K562 (cell line): ENCODE results near the gene SHISAL1.

ENCODE experiments used
- CBX8 ChIP-seq: fragments of 200-600 bp; sonication (generic); IDR thresholded peaks from 2 replicates; pipeline ENCODE4 v1.6.1; 2012; ENCODE audit warnings: borderline replicate concordance, mixed run types, low read depth, mild to moderate bottlenecking, moderate library complexity, mixed read lengths, low read length, control low read depth, inconsistent platforms; ENCODE audit not compliant: poor library complexity, severe bottlenecking; ENCODE audit errors: extremely low read depth
- GTF2F1 ChIP-seq: IDR thresholded peaks from 2 replicates; pipeline ENCODE4 v1.6.1; 2011; ENCODE audit warnings: low read depth, low read length, improper control_type of control experiment
- HDAC2 ChIP-seq: fragments of 450-650 bp; IDR thresholded peaks from 2 replicates; pipeline ENCODE4 v1.6.1; 2016; ENCODE audit warnings: mild to moderate bottlenecking
- KDM1A ChIP-seq, 2 experiments: fragments of 450-650 bp; IDR thresholded peaks; 2 replicates each; pipeline ENCODE4 v1.6.1; 2016; ENCODE audit warnings: mild to moderate bottlenecking in 2 of 2
- MTF1 ChIP-seq: fragments of 250-450 bp; sonication (Bioruptor Pico); IDR thresholded peaks from 2 replicates; pipeline ENCODE4 v1.9.0; 2021; ENCODE audit warnings: moderate library complexity, mild to moderate bottlenecking, inconsistent platforms, borderline replicate concordance
- POLR2A ChIP-seq: fragments of 450-650 bp; conservative IDR thresholded peaks from 2 replicates; pipeline ENCODE4 v1.6.1; 2016
- RAD21 ChIP-seq, 2 experiments: fragments of 250-450 bp in 1 of 2; fragments of 450-650 bp in 1 of 2; sonication (Bioruptor Pico) in 1 of 2; formaldehyde crosslinking in 1 of 2; IDR thresholded peaks in 1 of 2; conservative IDR thresholded peaks in 1 of 2; 2 replicates each; pipeline versions ENCODE4 v1.4.0 to v1.8.0; 2020 to 2022; ENCODE audit warnings: mild to moderate bottlenecking in 2 of 2, moderate library complexity in 1 of 2
- TF ChIP-seq, protein P1 (sequence below), 3 experiments: IDR thresholded peaks in 2 of 3; conservative IDR thresholded peaks in 1 of 3; 2 replicates each; pipeline ENCODE4 v1.5.1; 2011 to 2012; ENCODE audit warnings: low read length in 3 of 3, mild to moderate bottlenecking in 3 of 3, control low read depth in 2 of 3, improper control_type of control experiment in 1 of 3, inconsistent platforms in 1 of 3, low read depth in 1 of 3, mixed read lengths in 1 of 3, moderate library complexity in 1 of 3; ENCODE audit not compliant: insufficient read depth in 2 of 3

DNA sequence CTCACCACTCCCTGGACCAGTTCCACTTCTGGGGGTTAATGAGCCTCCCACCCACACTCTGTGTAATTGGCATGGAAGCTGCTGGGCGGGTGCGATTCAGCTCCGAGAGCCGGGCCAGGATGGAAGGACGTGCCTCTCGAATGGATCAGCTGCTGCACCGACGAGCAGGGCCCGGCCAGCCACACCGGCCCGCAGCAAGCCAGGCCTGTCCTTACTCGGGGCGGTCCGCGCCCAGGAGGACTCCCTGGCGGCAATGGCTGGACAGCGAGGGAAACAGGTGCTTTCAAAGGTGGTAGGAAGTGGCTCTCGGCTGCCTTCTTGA lies 4.3 kb upstream of the SHISAL1 start:
- TF ChIP-seq KDM1A (IDR thresholded peaks at IDR 0.05) (no peak), GTF2F1 (no peak), HDAC2 (no peak), POLR2A (no peak), CBX8 (no peak), MTF1 (CRISPR knock-in tag) (no peak), RAD21 (CRISPR knock-in tag; conservative IDR thresholded peaks at IDR 0.05 in 1 of 2, IDR thresholded peaks at IDR 0.05 in 1 of 2) (no peak)
- TF ChIP-seq, protein P1, sequence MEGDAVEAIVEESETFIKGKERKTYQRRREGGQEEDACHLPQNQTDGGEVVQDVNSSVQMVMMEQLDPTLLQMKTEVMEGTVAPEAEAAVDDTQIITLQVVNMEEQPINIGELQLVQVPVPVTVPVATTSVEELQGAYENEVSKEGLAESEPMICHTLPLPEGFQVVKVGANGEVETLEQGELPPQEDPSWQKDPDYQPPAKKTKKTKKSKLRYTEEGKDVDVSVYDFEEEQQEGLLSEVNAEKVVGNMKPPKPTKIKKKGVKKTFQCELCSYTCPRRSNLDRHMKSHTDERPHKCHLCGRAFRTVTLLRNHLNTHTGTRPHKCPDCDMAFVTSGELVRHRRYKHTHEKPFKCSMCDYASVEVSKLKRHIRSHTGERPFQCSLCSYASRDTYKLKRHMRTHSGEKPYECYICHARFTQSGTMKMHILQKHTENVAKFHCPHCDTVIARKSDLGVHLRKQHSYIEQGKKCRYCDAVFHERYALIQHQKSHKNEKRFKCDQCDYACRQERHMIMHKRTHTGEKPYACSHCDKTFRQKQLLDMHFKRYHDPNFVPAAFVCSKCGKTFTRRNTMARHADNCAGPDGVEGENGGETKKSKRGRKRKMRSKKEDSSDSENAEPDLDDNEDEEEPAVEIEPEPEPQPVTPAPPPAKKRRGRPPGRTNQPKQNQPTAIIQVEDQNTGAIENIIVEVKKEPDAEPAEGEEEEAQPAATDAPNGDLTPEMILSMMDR (IDR thresholded peaks at IDR 0.05 in 2 of 3, conservative IDR thresholded peaks at IDR 0.05 in 1 of 3; ENCODE audit: insufficient read depth in 2 of 3, low read depth in 1 of 3, low read length in 3 of 3) = no peak
